HEK293 (cell line): ENCODE data around the gene AP1AR.

Source experiments
- CTCF ChIA-PET: fragments of 350-600 bp; formaldehyde crosslinking; extraction: SDS; loops from one replicate; lab custom pipeline; 2021; ENCODE audit warnings: antibody characterized with exemption; lab: Yijun Ruan, JAX
- POLR2A ChIA-PET: fragments of 300-600 bp; formaldehyde crosslinking; extraction: SDS; loops from one replicate; lab custom pipeline; 2020; ENCODE audit warnings: antibody characterized with exemption, inconsistent platforms; lab: Yijun Ruan, JAX
- H3K27ac ChIP-seq: fragments of 200-500 bp; sonication (Bioruptor generic); 2 replicates; pipeline ENCODE4 v1.5.1; 2014; ENCODE audit warnings: low read depth, low read length, control low read depth, inconsistent platforms; ENCODE audit errors: extremely low read depth
- H3K36me3 ChIP-seq, 2 experiments: fragments of 200-500 bp in 1 of 2; sonication (Bioruptor generic) in 1 of 2; 1 replicate in 1 of 2; 2 replicates in 1 of 2; pipeline ENCODE4 v1.5.1; 2014 to 2017; ENCODE audit warnings: inconsistent platforms in 2 of 2, low read length in 2 of 2; ENCODE audit not compliant: control insufficient read depth in 2 of 2, insufficient read depth in 1 of 2
- H3K4me1 ChIP-seq: fragments of 200-500 bp; sonication (Bioruptor generic); 2 replicates; pipeline ENCODE4 v1.5.1; 2014; ENCODE audit warnings: mild to moderate bottlenecking, low read length, inconsistent platforms; ENCODE audit not compliant: control insufficient read depth, insufficient read depth
- H3K4me3 ChIP-seq: 2 replicates; pipeline ENCODE4 v1.5.1; 2011; ENCODE audit warnings: low read depth, mild to moderate bottlenecking, control low read depth, low read length, moderate library complexity
- H3K9me3 ChIP-seq: fragments of 200-500 bp; sonication (Bioruptor generic); 2 replicates; pipeline ENCODE4 v1.5.1; 2014; ENCODE audit warnings: low read depth, low read length, inconsistent platforms; ENCODE audit not compliant: control insufficient read depth, insufficient read depth
- GLIS1 ChIP-seq: fragments of 450-650 bp; formaldehyde crosslinking; IDR thresholded peaks from 2 replicates; pipeline ENCODE4 v1.5.1; 2016; ENCODE audit warnings: missing biosample characterization, missing genetic modification characterization
- HOXD13 ChIP-seq: sonication (generic); formaldehyde crosslinking; IDR thresholded peaks from 2 replicates; pipeline ENCODE4 v1.8.0; 2022; ENCODE audit warnings: missing genetic modification reagents, borderline replicate concordance
- SP3 ChIP-seq: fragments of 450-650 bp; formaldehyde crosslinking; IDR thresholded peaks from 2 replicates; pipeline ENCODE4 v1.5.1; 2016; ENCODE audit warnings: missing biosample characterization, missing genetic modification characterization
- TRIM28 ChIP-seq: IDR thresholded peaks from 2 replicates; pipeline ENCODE4 v1.6.1; 2011; ENCODE audit warnings: low read length, control low read depth, borderline replicate concordance
- ZFHX2 ChIP-seq: fragments of 450-650 bp; formaldehyde crosslinking; conservative IDR thresholded peaks from 2 replicates; pipeline ENCODE4 v1.5.1; 2016; ENCODE audit warnings: missing biosample characterization, missing genetic modification characterization
- ZNF157 ChIP-seq: fragments of 450-650 bp; formaldehyde crosslinking; IDR thresholded peaks from 2 replicates; pipeline ENCODE4 v1.5.1; 2016; ENCODE audit warnings: missing biosample characterization, missing genetic modification characterization
- ZNF23 ChIP-seq: fragments of 450-650 bp; formaldehyde crosslinking; IDR thresholded peaks from 2 replicates; pipeline ENCODE4 v1.5.1; 2016; ENCODE audit warnings: missing biosample characterization, missing genetic modification characterization, borderline replicate concordance
- ZNF341 ChIP-seq: fragments of 450-650 bp; formaldehyde crosslinking; IDR thresholded peaks from 2 replicates; pipeline ENCODE4; 2016; ENCODE audit warnings: low read depth, missing biosample characterization, missing genetic modification characterization
- ZNF350 ChIP-seq: fragments of 450-650 bp; formaldehyde crosslinking; IDR thresholded peaks from 2 replicates; pipeline ENCODE4 v1.5.0; 2017; ENCODE audit warnings: missing biosample characterization, mild to moderate bottlenecking, missing genetic modification characterization
- ZNF560 ChIP-seq: fragments of 450-650 bp; formaldehyde crosslinking; IDR thresholded peaks from 2 replicates; pipeline ENCODE4 v1.5.1; 2017; ENCODE audit warnings: missing biosample characterization, missing genetic modification characterization, borderline replicate concordance
- ZNF600 ChIP-seq: fragments of 450-650 bp; formaldehyde crosslinking; IDR thresholded peaks from 2 replicates; pipeline ENCODE4 v1.5.1; 2016; ENCODE audit warnings: missing biosample characterization, missing genetic modification characterization
- ZNF626 ChIP-seq: fragments of 450-650 bp; sonication (Bioruptor Pico); formaldehyde crosslinking; IDR thresholded peaks from 2 replicates; pipeline ENCODE4 v1.5.1; 2018; ENCODE audit warnings: missing biosample characterization, missing genetic modification characterization, inconsistent platforms
- ZNF654 ChIP-seq: fragments of 450-650 bp; formaldehyde crosslinking; IDR thresholded peaks from 2 replicates; pipeline ENCODE4 v1.5.1; 2016; ENCODE audit warnings: low read depth, missing biosample characterization, missing genetic modification characterization
- ZSCAN18 ChIP-seq: fragments of 450-650 bp; formaldehyde crosslinking; IDR thresholded peaks from 2 replicates; pipeline ENCODE4 v1.5.1; 2016; ENCODE audit warnings: missing biosample characterization, missing genetic modification characterization
- ZSCAN23 ChIP-seq: fragments of 450-650 bp; formaldehyde crosslinking; IDR thresholded peaks from 2 replicates; pipeline ENCODE4 v1.5.1; 2016; ENCODE audit warnings: missing biosample characterization, missing genetic modification characterization
- TF ChIP-seq, protein P1 (sequence below): fragments of 450-650 bp; formaldehyde crosslinking; IDR thresholded peaks from 2 replicates; pipeline ENCODE4 v1.5.1; 2016; ENCODE audit warnings: missing biosample characterization, missing genetic modification characterization
- TF ChIP-seq, protein P2 (sequence below): fragments of 450-650 bp; formaldehyde crosslinking; IDR thresholded peaks from 2 replicates; pipeline ENCODE4 v1.5.1; 2016; ENCODE audit warnings: missing biosample characterization, missing genetic modification characterization
- TF ChIP-seq, protein P3 (sequence below): fragments of 450-650 bp; formaldehyde crosslinking; IDR thresholded peaks from 2 replicates; pipeline ENCODE4 v1.5.1; 2016; ENCODE audit warnings: missing biosample characterization, missing genetic modification characterization, low read depth

AP1AR gene

GRCh38 chr4:112213856-112214255 lies 17.7 kb upstream of the AP1AR start:
- CTCF ChIA-PET: interaction anchor here (0.6 to 1.9 kb wide), 8 partner anchors 20 to 536 kb away, joined by 3 to 14 read pairs (median 3); no protein-coding TSS in a partner anchor

GRCh38 chr4:112214390-112215264 lies 17.0 kb upstream of the AP1AR start:
- H3K27ac ChIP-seq: no peak overlapping the region
- no peaks in the 10 kb centered on the region for H3K4me1 ChIP-seq
- H3K4me3 ChIP-seq: no peak overlapping the region
- ChIA-PET CTCF (interaction anchor here (0.6 to 1.9 kb wide), 14 partner anchors 10 to 535 kb away, joined by 3 to 14 read pairs (median 3); no protein-coding TSS in a partner anchor), POLR2A (no interaction called here)
- no peaks in the 10 kb centered on the region for H3K36me3 ChIP-seq
- no peaks in the 10 kb centered on the region for H3K9me3 ChIP-seq
- TF ChIP-seq ZSCAN18 (tag by site-specific recombination) (no peak), ZNF341 (no peak), ZNF157 (no peak), GLIS1 (tag by site-specific recombination) (no peak), ZFHX2 (tag by site-specific recombination) (no peak), ZNF654 (tag by site-specific recombination) (peak; percentile 53), ZNF23 (no peak)
- TF ChIP-seq, protein P1, sequence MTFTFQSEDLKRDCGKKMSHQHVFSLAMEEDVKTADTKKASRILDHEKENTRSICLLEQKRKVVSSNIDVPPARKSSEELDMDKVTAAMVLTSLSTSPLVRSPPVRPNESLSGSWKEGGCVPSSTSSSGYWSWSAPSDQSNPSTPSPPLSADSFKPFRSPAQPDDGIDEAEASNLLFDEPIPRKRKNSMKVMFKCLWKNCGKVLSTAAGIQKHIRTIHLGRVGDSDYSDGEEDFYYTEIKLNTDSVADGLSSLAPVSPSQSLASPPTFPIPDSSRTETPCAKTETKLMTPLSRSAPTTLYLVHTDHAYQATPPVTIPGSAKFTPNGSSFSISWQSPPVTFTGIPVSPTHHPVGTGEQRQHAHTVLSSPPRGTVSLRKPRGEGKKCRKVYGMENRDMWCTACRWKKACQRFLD: no peak

More at GRCh38 chr4:112213856-112214255, 17.7 kb upstream of the AP1AR start:
- no peaks in the 10 kb centered on the region for H3K9me3 ChIP-seq
- POLR2A ChIA-PET: no interaction called here
- no peak overlapping the region for H3K27ac ChIP-seq
- H3K36me3 ChIP-seq: no peaks in the 10 kb centered on the region
- H3K4me1 ChIP-seq: no peaks in the 10 kb centered on the region
- TF ChIP-seq ZNF560 (tag by site-specific recombination): no peak
- TF ChIP-seq, protein P2, sequence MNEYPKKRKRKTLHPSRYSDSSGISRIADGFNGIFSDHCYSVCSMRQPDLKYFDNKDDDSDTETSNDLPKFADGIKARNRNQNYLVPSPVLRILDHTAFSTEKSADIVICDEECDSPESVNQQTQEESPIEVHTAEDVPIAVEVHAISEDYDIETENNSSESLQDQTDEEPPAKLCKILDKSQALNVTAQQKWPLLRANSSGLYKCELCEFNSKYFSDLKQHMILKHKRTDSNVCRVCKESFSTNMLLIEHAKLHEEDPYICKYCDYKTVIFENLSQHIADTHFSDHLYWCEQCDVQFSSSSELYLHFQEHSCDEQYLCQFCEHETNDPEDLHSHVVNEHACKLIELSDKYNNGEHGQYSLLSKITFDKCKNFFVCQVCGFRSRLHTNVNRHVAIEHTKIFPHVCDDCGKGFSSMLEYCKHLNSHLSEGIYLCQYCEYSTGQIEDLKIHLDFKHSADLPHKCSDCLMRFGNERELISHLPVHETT (tag by site-specific recombination): no peak
- TF ChIP-seq ZSCAN23 (tag by site-specific recombination): no peak
- TF ChIP-seq, protein P3, sequence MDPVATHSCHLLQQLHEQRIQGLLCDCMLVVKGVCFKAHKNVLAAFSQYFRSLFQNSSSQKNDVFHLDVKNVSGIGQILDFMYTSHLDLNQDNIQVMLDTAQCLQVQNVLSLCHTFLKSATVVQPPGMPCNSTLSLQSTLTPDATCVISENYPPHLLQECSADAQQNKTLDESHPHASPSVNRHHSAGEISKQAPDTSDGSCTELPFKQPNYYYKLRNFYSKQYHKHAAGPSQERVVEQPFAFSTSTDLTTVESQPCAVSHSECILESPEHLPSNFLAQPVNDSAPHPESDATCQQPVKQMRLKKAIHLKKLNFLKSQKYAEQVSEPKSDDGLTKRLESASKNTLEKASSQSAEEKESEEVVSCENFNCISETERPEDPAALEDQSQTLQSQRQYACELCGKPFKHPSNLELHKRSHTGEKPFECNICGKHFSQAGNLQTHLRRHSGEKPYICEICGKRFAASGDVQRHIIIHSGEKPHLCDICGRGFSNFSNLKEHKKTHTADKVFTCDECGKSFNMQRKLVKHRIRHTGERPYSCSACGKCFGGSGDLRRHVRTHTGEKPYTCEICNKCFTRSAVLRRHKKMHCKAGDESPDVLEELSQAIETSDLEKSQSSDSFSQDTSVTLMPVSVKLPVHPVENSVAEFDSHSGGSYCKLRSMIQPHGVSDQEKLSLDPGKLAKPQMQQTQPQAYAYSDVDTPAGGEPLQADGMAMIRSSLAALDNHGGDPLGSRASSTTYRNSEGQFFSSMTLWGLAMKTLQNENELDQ (tag by site-specific recombination): no peak
- TF ChIP-seq ZNF626 (tag by site-specific recombination): no peak
- TF ChIP-seq TRIM28: no peak
- TF ChIP-seq SP3: no peak
- no peak for TF ChIP-seq ZNF350 (tag by site-specific recombination)
- no peak for TF ChIP-seq HOXD13
- TF ChIP-seq ZNF600 (tag by site-specific recombination): no peak
- H3K4me3 ChIP-seq: no peak overlapping the region
